Glutamatergic neuron (in vitro differentiated cells): ENCODE measurements around the gene EHBP1L1. TPM values are rescaled to one million over a fixed set of nuclear protein-coding genes. Genes with fewer than 3 reads are reported as not detected.

Experiments used
- DNase-seq: peaks from one replicate; pipeline ENCODE4 v3.0.0; 2022
- H3K27ac Mint-ChIP-seq: one replicate; pipeline ENCODE4 v1.8.0; 2020; ENCODE audit warnings: mild to moderate bottlenecking, mixed read lengths, inconsistent platforms; ENCODE audit not compliant: unreplicated experiment
- H3K27me3 Mint-ChIP-seq: one replicate; pipeline ENCODE4 v1.8.0; 2020; ENCODE audit warnings: mild to moderate bottlenecking, moderate library complexity, mixed read lengths, inconsistent platforms; ENCODE audit not compliant: unreplicated experiment
- H3K36me3 Mint-ChIP-seq: one replicate; pipeline ENCODE4 v1.8.0; 2020; ENCODE audit warnings: mild to moderate bottlenecking, mixed read lengths, inconsistent platforms; ENCODE audit not compliant: unreplicated experiment
- H3K4me1 Mint-ChIP-seq: one replicate; pipeline ENCODE4 v1.8.0; 2020; ENCODE audit warnings: mild to moderate bottlenecking, low read depth, mixed read lengths, inconsistent platforms; ENCODE audit not compliant: unreplicated experiment
- H3K4me3 Mint-ChIP-seq: one replicate; pipeline ENCODE4 v1.8.0; 2020; ENCODE audit warnings: mild to moderate bottlenecking, mixed read lengths, inconsistent platforms; ENCODE audit not compliant: unreplicated experiment
- H3K9me3 Mint-ChIP-seq: one replicate; pipeline ENCODE4 v1.8.0; 2020; ENCODE audit warnings: mild to moderate bottlenecking, moderate library complexity, mixed read lengths, inconsistent platforms; ENCODE audit not compliant: unreplicated experiment
- total RNA-seq: library from RNA; stranded (reverse); fragmentation: NEBNext Ultra II Directional; extraction: Animal tissue kit (Norgen Biotek cat#: 25700); gene quantifications from one replicate; pipeline ENCODE4 v1.2.1, GENCODE V29; 2021; ENCODE audit not compliant: unreplicated experiment
- TF ChIP-seq, protein P1 (sequence below): fragments of 200-600 bp; sonication (generic); IDR thresholded peaks from one replicate; pipeline ENCODE4 v1.5.0; 2021; ENCODE audit not compliant: partially characterized antibody, unreplicated experiment

The EHBP1L1 gene
- total RNA-seq, 1 donor from 2014 or later: 14.2 TPM

DNA sequence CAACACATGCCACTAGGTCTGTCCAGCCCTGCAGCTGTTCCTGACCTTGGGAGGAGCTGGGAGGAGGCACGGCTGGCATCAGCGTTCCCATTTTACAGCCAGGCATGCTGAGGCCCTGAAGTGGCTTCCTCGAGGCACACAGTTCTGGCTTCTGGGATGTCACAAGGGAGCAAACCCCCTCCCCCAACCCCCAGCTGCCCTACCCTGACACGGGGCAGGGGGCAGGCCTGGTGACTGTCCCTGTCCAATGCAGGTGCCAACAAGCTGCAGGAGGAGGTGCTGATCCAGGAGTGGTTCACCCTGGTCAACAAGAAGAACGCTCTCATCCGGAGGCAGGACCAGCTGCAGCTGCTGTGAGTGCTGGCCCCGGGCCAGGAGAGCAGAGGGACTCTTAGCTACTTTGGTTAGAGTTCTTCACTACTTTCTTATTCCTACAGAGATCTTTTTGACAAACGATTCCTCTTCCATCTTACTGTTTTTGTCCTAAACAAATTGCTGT is 14.4 kb downstream of the EHBP1L1 start:
- no peak for DNase-seq
- Mint-ChIP-seq H3K27me3 (peaks cover 14% of the 10 kb centered on the region), H3K27ac (no peak overlapping the region), H3K4me3 (peak overlapping the region; percentile 49), H3K36me3 (no peaks in the 10 kb centered on the region), H3K4me1 (peaks cover 18% of the 10 kb centered on the region), H3K9me3 (peaks cover 9% of the 10 kb centered on the region)
- TF ChIP-seq, protein P1, sequence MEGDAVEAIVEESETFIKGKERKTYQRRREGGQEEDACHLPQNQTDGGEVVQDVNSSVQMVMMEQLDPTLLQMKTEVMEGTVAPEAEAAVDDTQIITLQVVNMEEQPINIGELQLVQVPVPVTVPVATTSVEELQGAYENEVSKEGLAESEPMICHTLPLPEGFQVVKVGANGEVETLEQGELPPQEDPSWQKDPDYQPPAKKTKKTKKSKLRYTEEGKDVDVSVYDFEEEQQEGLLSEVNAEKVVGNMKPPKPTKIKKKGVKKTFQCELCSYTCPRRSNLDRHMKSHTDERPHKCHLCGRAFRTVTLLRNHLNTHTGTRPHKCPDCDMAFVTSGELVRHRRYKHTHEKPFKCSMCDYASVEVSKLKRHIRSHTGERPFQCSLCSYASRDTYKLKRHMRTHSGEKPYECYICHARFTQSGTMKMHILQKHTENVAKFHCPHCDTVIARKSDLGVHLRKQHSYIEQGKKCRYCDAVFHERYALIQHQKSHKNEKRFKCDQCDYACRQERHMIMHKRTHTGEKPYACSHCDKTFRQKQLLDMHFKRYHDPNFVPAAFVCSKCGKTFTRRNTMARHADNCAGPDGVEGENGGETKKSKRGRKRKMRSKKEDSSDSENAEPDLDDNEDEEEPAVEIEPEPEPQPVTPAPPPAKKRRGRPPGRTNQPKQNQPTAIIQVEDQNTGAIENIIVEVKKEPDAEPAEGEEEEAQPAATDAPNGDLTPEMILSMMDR: no peak

DNA sequence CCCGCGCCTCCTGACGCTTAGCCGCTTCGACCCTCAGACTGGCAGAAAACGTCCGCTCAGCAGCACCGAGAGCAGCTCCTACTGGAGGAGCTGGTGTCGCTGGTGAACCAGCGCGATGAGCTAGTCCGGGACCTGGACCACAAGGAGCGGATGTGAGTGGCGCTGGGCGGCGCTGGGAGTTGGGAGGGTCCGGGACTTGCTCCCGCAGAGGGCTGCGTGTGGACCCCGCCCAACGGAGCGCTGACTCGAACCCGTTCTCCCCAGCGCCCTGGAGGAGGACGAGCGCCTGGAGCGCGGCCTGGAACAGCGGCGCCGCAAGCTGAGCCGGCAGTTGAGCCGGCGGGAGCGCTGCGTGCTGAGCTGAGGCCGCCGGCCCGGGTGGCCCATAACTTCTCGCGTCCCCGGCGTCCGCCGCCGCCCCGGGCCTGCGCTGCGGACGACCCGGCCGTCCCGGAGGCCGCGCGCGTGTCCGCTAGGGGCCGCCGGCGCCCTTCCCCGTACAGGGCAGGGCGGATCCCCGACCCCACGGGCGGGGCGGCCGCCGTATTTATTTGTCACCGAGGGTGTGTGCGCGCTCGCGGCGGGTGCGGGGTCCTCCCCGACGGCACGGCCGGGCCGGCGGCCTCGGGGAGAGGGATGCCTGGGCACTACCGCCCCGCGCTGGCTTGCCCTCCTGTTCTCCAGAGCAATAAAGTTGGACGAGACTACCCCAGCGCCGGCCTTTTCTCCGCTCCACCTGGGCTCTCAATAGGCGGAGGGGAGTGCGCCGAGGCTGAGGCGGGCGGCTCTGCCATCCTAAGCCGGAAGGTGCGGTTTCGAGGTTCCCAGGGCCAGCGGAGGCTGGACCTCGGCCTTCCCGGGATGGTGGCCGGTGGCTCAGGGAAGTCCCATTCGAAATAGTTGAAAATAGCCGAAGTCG is 16.3 kb downstream of the EHBP1L1 start:
- Mint-ChIP-seq H3K4me3 (peak overlapping the region; percentile 46), H3K27ac (no peak overlapping the region), H3K4me1 (peaks cover 12% of the 10 kb centered on the region), H3K9me3 (peaks cover 6% of the 10 kb centered on the region), H3K27me3 (peaks cover 10% of the 10 kb centered on the region), H3K36me3 (no peaks in the 10 kb centered on the region)
- DNase-seq: peak; percentile 65
- TF ChIP-seq, protein P1: no peak

GRCh38 chr11:65592858-65593517 is 17.1 kb downstream of the EHBP1L1 start:
- Mint-ChIP-seq H3K9me3 (peaks cover 6% of the 10 kb centered on the region), H3K36me3 (no peaks in the 10 kb centered on the region), H3K27ac (no peak overlapping the region), H3K4me1 (peaks cover 11% of the 10 kb centered on the region), H3K4me3 (no peak overlapping the region), H3K27me3 (peaks cover 10% of the 10 kb centered on the region)
- no peak for DNase-seq
- TF ChIP-seq, protein P1: no peak

DNA sequence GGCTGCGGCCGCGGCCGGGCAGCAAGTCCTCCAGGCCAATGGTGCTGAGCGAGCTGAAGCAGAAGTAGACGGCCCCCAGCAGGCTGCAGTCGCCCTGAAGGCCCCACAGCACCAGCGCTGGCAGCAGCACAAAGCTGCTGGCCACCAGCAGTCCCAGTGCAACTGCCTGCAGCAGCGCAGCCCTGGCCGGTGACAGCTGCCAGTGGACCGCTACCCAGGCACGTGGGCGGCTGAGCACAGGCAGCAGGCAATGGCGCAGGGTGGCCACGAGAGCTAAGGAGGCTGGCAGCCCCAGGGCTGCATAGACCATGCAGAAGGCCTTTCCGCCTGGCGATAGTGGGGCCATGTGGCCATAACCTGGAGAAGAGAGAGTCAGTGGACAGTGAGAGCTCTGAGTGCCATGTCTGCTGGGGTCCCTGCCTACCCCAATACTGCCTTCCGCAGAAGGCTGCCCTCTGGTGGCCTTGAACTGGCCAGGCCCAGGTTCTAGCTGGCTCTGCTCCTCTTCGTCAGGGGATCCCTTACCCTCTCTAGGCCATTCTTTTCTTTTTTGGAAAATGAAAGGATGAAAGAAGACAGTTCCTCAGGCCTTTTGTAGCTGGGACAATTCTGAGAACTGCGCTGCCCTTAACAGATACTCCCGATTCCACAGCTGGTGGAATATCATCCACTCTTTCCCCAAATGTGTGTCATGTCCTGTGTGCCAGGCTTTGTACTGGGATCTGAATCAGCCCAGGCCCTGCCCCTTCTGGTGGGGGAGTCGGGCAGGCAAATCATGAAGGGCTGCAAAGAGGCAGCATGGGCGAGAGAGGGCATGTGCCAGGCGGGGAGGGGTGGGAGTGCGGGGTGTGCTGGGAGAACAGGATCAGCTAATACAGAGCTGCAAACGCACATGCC is 17.9 kb downstream of the EHBP1L1 start:
- Mint-ChIP-seq H3K27ac (no peak overlapping the region), H3K9me3 (peaks cover 6% of the 10 kb centered on the region), H3K27me3 (peaks cover 10% of the 10 kb centered on the region), H3K36me3 (no peaks in the 10 kb centered on the region), H3K4me1 (peaks cover 8% of the 10 kb centered on the region), H3K4me3 (no peak overlapping the region)
- peak; percentile 76 for DNase-seq
- TF ChIP-seq, protein P1: peak; percentile 60
